ENCODE results near the gene KLHL13. TPM values are rescaled to one million over a fixed set of nuclear protein-coding genes. Genes with fewer than 3 reads are reported as not detected.
A peak's percentile ranks its signal among the peaks of the same experiment; 100 is the strongest.
"Not testable (repeated sequence)": the region's sequence is repeated elsewhere in the genome, so short reads cannot be mapped to it uniquely, and the experiment has no call there.

The KLHL13 gene
- total RNA-seq, 3 donors from 2014 or later: 0.35 to 1.0 (median 0.68) TPM

DNA sequence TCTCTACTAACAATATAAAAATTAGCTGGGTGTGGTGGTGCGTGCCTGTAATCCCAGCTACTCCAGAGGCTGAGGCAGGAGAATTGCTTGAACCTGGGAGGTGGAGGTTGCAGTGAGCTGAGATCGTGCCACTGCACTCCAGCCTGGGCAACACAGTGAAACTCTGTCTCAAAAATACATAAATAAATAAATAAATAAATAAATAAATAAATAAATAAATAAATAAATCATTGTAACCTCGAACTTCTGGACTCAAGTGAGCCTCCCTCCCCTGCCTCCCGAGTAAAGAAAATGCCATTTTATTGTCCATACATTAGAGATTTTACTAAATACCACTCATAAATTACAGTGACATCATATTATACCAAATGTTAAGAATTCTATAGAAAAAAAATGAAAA lies 7.6 kb upstream of the KLHL13 start:
- DNase-seq, H3K9me3 Mint-ChIP-seq: not testable (repeated sequence)

DNA sequence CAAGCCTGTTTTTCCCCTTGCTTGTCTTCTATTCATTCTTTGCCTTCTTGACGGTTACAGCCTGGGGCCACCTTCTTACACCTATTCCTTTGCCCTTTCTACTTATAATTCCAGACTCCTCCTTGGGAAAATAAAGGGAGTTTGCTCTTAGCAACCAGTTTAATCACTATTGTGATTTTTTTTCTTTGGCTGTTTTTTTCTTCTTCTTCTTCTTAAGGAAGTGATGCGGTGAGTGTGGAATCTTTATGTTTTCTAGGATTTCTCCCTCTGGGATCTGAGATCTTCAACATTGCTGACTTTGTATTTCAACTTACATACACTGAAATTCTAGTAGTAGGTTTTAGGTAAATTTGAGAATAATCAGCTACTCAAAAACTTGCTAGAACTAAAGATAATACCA lies 1.1 kb upstream of the KLHL13 start:
- H3K36me3 Mint-ChIP-seq (ENCODE audit: insufficient read depth): no peaks in the 10 kb centered on the region
- ATAC-seq: no peak
- H3K9me3 Mint-ChIP-seq: no peaks in the 10 kb centered on the region
- no peak overlapping the region for H3K4me3 Mint-ChIP-seq
- H3K4me1 Mint-ChIP-seq (ENCODE audit: low read depth): peaks cover 7% of the 10 kb centered on the region
- H3K27me3 Mint-ChIP-seq (ENCODE audit: low read depth): peaks cover 27% of the 10 kb centered on the region
- no peak for DNase-seq

More for the DNA sequence above, 7.6 kb upstream of the KLHL13 start:
- H3K27me3 Mint-ChIP-seq (ENCODE audit: low read depth); H3K4me3 Mint-ChIP-seq; H3K36me3 Mint-ChIP-seq (ENCODE audit: insufficient read depth); H3K4me1 Mint-ChIP-seq (ENCODE audit: low read depth); ATAC-seq: not testable (repeated sequence)

DNA sequence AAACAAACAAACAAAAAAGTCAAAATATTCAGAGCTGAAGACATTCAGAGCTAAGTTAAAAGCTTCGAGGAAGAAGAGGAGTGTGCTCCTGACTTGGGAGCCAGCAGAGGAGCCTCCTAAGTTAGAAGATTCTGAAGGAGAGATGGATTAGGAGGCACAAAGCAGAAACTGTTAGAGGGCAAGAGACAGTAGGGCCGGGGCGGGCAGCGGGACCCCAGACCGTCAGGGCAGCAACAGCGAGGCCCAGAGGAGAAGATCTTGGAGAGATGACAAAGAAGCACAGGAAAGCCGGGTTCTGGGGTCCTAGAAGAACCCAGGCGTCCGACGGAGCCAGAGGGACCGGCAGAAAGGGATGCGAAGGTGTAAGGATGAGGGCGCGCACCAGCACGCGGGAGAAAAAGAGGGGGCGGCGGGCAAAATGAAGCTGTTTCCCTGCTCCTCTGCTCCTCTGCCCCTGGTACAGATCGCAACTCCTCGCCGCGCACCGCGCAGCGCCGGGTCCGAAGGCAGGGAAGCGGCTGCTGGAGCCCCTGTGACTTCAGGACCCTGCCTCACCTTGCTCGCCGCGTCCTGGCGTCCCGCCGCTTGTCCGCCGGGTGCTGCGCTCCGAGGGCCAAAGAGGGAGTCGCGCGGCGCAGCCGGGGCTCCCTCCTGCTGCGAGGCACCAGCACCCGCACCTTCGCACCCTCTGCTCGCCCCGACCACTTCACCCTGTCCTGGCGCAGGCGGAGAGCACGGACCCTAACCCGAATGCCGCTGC lies 477 bp downstream of the KLHL13 start:
- DNase-seq (no peak), ATAC-seq (peak; percentile 37)
- H3K36me3 Mint-ChIP-seq (ENCODE audit: insufficient read depth): no peaks in the 10 kb centered on the region
- H3K4me3 Mint-ChIP-seq: peak overlapping the region; percentile 70
- peaks cover 7% of the 10 kb centered on the region for H3K4me1 Mint-ChIP-seq (ENCODE audit: low read depth)
- H3K9me3 Mint-ChIP-seq: no peaks in the 10 kb centered on the region
- H3K27me3 Mint-ChIP-seq (ENCODE audit: low read depth): peaks cover 27% of the 10 kb centered on the region

DNA sequence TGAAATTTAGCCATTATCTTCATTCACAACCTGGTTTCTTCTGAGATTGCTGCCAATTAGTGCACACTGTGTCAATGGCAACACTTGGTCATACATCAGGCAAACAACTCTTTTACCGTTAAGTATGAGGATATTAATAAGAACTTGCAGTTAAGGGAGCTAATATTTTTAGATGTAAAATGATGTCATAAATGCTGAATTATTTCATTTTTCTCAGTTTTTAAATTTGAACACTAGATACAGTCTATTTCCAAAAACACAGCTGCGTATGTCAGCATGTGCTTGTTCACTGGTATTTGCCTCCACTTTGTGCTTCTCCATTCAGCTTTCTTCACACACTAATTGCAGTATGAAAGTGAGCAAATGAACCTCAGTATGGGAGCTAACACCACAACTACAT lies 1.6 kb downstream of the KLHL13 start:
- Mint-ChIP-seq H3K27me3 (ENCODE audit: low read depth) (peaks cover 27% of the 10 kb centered on the region), H3K4me1 (ENCODE audit: low read depth) (peaks cover 7% of the 10 kb centered on the region), H3K36me3 (ENCODE audit: insufficient read depth) (no peaks in the 10 kb centered on the region), H3K4me3 (no peak overlapping the region), H3K9me3 (no peaks in the 10 kb centered on the region)
- no peak for ATAC-seq
- DNase-seq: no peak

DNA sequence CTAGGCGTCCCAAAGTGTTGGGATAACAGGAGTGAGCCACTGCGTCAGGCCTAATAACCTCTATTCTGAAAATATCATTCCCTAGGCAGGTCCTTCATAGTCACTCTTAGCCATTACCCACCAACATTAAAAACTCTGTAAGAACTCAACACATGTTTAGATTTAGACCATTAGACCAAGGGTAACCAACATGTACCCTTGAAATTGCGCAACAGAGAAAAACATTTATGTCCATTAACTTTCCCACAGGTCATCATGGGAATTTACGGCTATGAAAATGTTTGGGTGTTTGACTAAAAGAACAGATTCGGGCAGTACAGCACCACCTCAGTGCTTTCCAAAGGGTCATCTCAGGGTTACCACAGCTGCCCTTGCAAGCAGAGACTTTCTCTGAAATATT lies 7.5 kb downstream of the KLHL13 start:
- no peak for DNase-seq
- ATAC-seq: no peak
- no peaks in the 10 kb centered on the region for H3K36me3 Mint-ChIP-seq (ENCODE audit: insufficient read depth)

DNA sequence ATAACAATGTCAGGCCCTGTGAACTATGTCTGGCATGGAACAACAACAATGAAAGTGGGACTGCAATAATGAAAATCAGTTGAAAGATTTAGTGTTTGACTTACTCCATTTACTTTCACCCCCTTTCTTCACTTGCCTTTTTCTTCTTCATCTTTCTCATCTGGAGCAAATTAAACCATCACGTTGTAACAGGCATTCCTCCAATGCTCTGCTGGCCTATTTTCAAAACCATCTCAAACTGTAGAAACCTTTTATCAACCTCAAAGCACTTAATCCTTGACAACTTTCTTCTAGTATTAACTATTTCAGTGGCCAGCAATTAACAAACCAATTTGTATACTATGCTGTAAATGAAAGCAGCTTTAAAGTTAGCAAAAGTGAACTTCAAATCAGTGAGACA lies 8.3 kb downstream of the KLHL13 start:
- Mint-ChIP-seq H3K9me3 (no peaks in the 10 kb centered on the region), H3K4me3 (no peak overlapping the region), H3K27me3 (ENCODE audit: low read depth) (no peaks in the 10 kb centered on the region)

More for the DNA sequence above, 7.5 kb downstream of the KLHL13 start:
- no peaks in the 10 kb centered on the region for H3K4me1 Mint-ChIP-seq (ENCODE audit: low read depth)
- H3K27me3 Mint-ChIP-seq (ENCODE audit: low read depth): peaks cover 4% of the 10 kb centered on the region
- H3K4me3 Mint-ChIP-seq: no peak overlapping the region
- no peaks in the 10 kb centered on the region for H3K9me3 Mint-ChIP-seq

DNA sequence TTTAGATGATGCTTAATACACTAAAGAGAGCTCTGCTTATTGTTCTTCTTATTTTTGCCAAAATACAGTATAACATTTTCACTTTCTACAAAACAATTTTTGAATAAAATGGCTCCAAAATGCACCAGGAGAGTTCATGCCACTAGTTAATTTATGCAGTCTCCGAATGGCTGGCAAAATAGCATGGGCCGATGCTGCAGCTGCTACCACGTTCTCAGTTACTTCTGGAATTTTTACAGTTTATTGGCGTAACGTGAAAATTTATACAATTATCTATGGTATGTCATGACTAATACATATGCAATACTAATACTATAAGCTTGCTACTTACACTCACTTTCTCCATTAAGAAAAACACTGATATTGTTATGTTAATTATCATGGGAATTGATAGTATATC lies 16.5 kb downstream of the KLHL13 start:
- no peak overlapping the region for H3K4me3 Mint-ChIP-seq
- no peaks in the 10 kb centered on the region for H3K4me1 Mint-ChIP-seq (ENCODE audit: low read depth)
- DNase-seq (no peak), ATAC-seq (no peak)
- no peaks in the 10 kb centered on the region for H3K36me3 Mint-ChIP-seq (ENCODE audit: insufficient read depth)
- H3K9me3 Mint-ChIP-seq: no peaks in the 10 kb centered on the region
- no peaks in the 10 kb centered on the region for H3K27me3 Mint-ChIP-seq (ENCODE audit: low read depth)

More for the DNA sequence above, 8.3 kb downstream of the KLHL13 start:
- H3K36me3 Mint-ChIP-seq (ENCODE audit: insufficient read depth): no peaks in the 10 kb centered on the region
- no peak for ATAC-seq
- no peak for DNase-seq
- H3K4me1 Mint-ChIP-seq (ENCODE audit: low read depth): no peaks in the 10 kb centered on the region

DNA sequence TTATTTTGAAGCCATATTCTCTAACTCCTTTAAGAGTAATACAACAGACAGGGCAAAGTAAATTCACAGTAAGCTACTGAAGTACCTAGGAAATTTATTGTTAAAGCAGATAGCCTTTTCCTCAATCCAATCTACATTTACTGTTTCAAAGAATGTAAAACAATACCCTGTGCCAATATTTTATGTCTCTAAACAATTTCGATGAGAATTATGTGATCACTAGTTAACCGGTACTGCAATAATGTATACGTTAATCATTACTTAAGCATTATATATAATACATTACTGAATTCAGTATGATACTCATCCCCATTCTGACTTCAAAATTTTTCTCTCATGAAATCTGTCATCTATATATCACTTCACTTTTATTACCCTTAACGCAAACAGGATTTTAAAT lies 28.5 kb downstream of the KLHL13 start:
- no peak overlapping the region for H3K4me3 Mint-ChIP-seq
- no peaks in the 10 kb centered on the region for H3K36me3 Mint-ChIP-seq (ENCODE audit: insufficient read depth)
- no peak for ATAC-seq
- H3K27me3 Mint-ChIP-seq (ENCODE audit: low read depth): no peaks in the 10 kb centered on the region
- no peak for DNase-seq
- H3K9me3 Mint-ChIP-seq: no peaks in the 10 kb centered on the region
- no peaks in the 10 kb centered on the region for H3K4me1 Mint-ChIP-seq (ENCODE audit: low read depth)

DNA sequence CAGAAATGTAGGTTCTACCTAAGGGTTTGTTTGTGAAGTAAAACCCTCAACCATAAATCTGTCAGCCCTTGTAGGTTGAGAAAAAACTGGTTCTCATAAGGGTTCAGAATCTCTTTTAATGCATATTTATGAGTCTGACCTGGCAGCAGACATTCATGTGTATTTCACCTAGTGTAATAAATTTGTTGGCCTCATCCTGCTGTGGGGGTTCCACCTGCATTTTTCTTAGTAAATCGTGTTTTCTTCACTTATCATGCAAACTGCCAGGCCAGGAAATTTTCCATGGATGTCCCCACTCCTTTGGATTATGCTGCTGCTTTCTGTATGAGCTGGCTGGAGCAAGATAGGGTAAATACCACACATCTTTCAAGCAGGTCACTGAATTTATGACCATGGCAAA lies 42.4 kb downstream of the KLHL13 start:
- DNase-seq: no peak
- no peak overlapping the region for H3K4me3 Mint-ChIP-seq
- H3K4me1 Mint-ChIP-seq (ENCODE audit: low read depth): no peaks in the 10 kb centered on the region
- ATAC-seq: no peak
- H3K27me3 Mint-ChIP-seq (ENCODE audit: low read depth): no peaks in the 10 kb centered on the region
- H3K9me3 Mint-ChIP-seq: no peaks in the 10 kb centered on the region
- H3K36me3 Mint-ChIP-seq (ENCODE audit: insufficient read depth): no peaks in the 10 kb centered on the region

DNA sequence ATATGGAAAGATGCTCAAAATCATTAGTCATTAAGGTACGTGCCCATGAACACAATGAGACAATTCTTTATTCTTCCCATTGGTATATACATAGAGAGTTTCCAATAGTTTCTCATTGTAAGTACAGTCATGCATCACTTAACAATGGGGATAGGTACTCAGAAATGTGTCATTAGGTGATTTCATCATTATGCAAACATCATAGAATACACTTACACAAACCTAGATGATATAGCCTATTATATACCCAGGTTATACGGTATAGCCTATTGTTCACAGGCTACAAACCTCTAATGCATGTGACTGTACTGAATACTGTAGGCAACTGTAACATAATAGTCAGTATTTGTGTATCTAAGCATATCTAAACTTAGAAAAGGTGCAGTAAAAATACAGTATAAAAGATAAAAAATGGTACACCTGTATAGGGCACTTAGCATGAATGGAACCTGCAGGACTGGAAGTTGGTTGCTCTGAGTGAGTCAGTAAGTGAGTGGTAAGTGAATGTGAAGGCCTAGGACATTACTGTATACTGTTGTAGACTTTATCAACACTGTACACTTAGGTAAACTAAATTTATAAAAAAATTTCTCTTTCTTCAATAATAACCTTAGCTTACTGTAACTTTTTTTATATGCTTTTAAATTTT lies 49.6 kb downstream of the KLHL13 start:
- ATAC-seq: no peak
- no peak overlapping the region for H3K4me3 Mint-ChIP-seq
- no peaks in the 10 kb centered on the region for H3K4me1 Mint-ChIP-seq (ENCODE audit: low read depth)
- H3K27me3 Mint-ChIP-seq (ENCODE audit: low read depth): no peaks in the 10 kb centered on the region
- H3K9me3 Mint-ChIP-seq: no peaks in the 10 kb centered on the region
- H3K36me3 Mint-ChIP-seq (ENCODE audit: insufficient read depth): no peaks in the 10 kb centered on the region
- DNase-seq: no peak

DNA sequence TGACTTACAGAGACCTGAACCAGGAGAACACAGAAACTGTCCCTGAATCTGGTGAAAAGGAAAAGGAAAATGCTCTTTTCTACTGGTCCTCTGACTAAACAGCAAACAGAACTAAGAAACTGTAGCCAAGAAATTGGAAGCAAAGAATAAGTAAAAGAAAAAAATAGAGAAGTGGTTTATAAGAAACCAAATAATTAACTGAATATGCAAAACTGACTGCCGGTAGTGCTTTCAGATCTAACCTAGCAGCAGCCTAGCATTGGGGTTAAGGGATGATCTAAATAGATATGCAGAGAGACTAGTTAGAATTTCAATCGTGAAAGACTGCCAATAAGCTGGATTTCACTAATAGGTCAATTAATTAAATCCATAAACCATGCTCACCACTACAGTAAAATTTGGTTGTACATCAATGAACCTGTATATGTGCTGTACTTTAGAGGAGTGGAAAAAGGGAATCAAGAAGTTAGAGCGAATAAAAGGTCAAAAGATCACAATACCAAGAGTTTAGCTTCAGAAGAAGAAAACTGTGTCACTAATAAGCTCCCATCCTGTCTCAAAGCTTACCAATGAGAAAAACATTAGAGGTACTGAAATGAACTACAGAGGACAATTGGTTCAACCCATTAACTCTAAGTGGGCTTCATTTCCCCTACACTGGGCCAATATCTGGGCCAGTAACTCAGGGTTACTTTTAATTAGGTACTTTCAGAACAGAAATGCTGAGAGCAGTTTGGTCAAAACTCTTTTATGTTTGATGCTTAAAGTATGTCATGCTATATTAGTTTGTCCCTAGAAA lies 53.6 kb downstream of the KLHL13 start:
- Mint-ChIP-seq H3K27me3 (ENCODE audit: low read depth) (no peaks in the 10 kb centered on the region), H3K4me3 (no peak overlapping the region), H3K36me3 (ENCODE audit: insufficient read depth) (no peaks in the 10 kb centered on the region), H3K9me3 (no peaks in the 10 kb centered on the region), H3K4me1 (ENCODE audit: low read depth) (no peaks in the 10 kb centered on the region)
- DNase-seq (no peak), ATAC-seq (no peak)

DNA sequence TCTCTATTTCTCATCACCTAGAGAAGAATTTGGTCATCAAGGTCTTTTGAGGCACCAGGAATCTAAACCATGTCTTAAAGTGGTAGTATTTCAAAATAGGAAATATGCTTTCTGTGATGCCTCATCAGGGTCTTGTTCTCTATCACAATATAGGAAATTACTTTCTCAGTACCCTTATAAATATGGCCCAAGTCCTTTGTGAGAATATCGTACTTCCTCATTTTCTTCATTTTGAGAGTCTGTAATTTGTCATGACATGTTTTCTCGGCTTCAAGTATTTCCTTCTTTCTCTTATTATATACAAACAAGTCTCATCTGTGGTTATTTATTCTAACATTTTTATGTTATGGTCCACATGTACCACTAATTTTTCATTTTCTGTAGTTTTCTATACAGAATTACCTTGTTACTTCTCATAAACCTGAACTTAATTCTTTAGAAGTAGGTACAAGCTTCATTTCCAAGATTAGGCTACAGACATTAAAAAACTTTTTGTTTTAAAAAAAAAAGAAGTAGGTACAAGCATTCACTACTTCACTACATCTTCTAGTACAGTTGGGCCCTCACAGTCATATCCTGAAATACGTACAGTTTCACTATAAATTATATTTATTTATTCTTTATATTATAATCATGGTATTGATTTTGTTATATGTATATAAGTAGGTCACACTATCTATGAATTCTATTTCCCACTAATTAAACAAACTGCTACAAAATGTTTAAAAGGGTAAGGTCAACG lies 54.4 kb downstream of the KLHL13 start:
- DNase-seq: no peak
- H3K9me3 Mint-ChIP-seq: no peaks in the 10 kb centered on the region
- H3K4me3 Mint-ChIP-seq: no peak overlapping the region
- no peaks in the 10 kb centered on the region for H3K36me3 Mint-ChIP-seq (ENCODE audit: insufficient read depth)
- no peak for ATAC-seq
- H3K4me1 Mint-ChIP-seq (ENCODE audit: low read depth): no peaks in the 10 kb centered on the region
- H3K27me3 Mint-ChIP-seq (ENCODE audit: low read depth): no peaks in the 10 kb centered on the region

DNA sequence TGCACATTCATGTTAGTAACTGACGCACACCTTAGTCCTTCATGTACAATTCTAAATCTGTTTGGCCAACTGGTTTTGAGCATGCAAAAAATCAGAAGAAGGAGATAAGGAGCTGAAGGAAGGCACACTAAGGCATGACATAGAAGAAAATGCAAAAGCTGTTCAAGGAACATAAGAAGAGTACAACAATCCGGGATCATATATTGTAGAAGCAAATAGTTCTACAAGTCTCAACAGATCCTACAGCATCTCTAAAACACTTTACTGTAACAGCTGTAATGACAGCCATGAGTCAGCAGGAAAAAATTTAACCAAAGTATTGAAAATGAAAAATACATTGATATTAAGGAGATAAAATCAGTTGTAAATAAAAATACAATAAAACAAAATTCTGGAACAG lies 57.7 kb downstream of the KLHL13 start:
- Mint-ChIP-seq H3K4me3 (no peak overlapping the region), H3K27me3 (ENCODE audit: low read depth) (no peaks in the 10 kb centered on the region), H3K4me1 (ENCODE audit: low read depth) (no peaks in the 10 kb centered on the region), H3K9me3 (no peaks in the 10 kb centered on the region), H3K36me3 (ENCODE audit: insufficient read depth) (no peaks in the 10 kb centered on the region)
- ATAC-seq (no peak), DNase-seq (no peak)

DNA sequence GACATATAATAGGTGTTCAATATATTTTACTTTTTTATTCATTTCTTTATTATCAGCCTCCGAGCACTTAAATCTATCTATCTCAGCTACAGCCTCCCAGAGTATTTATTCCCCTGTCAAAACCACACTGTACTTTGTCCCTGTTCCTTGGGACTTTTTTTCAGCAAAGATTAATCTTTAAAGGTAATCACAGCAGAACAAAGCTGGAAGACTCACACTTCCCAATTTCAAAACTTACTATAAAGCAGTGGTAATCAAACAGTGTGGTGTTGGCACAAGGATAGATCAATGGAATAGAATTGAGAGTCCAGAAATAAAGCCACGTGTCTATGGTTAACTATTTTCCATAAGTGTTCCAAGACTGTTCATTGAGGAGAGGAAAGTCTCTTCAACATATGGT lies 59.7 kb downstream of the KLHL13 start:
- Mint-ChIP-seq H3K4me3 (no peak overlapping the region), H3K27me3 (ENCODE audit: low read depth) (no peaks in the 10 kb centered on the region), H3K4me1 (ENCODE audit: low read depth) (no peaks in the 10 kb centered on the region), H3K36me3 (ENCODE audit: insufficient read depth) (no peaks in the 10 kb centered on the region), H3K9me3 (no peaks in the 10 kb centered on the region)
- no peak for DNase-seq
- no peak for ATAC-seq
